HFF-Myc (cell line): ENCODE measurements around the gene FBXW4.

ENCODE experiments used
- DNase-seq: peaks from one replicate; pipeline ENCODE4 v3.0.0-alpha.2; 2011; ENCODE audit warnings: low read depth; ENCODE audit errors: extremely low read depth
- H3K4me3 ChIP-seq: replicated peaks from 2 replicates; pipeline ENCODE4 v1.5.1; 2011; ENCODE audit warnings: low read depth, mild to moderate bottlenecking, control low read depth, low read length
- CTCF ChIP-seq: IDR thresholded peaks from 2 replicates; pipeline ENCODE4 v1.5.1; 2012; ENCODE audit warnings: mild to moderate bottlenecking, low read depth, low read length, control low read depth; ENCODE audit errors: missing control alignments

The FBXW4 gene

GRCh38 chr10:101616415-101617101 is 78.4 kb downstream of the FBXW4 start:
- no peak for DNase-seq
- TF ChIP-seq CTCF: no peak
- H3K4me3 ChIP-seq: no peak overlapping the region

DNA sequence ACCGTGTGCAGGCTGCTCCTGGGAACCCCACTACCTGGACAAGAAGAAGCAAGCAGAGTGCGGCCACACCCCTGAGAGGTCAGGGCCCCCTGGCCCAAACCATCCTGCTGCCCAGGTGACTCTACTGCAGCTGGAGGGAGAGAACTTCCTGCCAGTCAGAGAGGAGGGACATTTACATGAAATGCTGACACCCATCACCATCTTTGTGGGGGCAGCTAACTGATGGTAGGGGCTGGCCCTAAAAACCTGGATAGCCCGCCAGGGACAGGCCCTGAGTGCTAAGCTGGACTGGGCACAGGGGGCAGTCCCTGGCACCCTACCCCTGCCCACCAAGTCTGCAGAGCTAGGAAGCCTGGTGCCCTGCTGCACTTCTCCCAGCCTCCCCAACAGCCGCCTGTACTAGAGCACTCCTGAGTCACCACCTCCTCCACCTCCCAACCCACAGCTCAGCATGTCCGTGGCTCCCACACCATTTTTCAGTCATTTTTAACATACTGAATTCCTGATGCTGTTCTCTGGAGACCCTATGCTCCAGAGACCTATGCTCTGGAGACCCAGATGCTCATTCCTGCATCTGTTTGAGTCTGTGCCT is 79.3 kb downstream of the FBXW4 start:
- no peak for DNase-seq
- no peak for TF ChIP-seq CTCF
- H3K4me3 ChIP-seq: no peak overlapping the region

GRCh38 chr10:101614663-101615524 is 80.1 kb downstream of the FBXW4 start:
- no peak overlapping the region for H3K4me3 ChIP-seq
- no peak for DNase-seq
- no peak for TF ChIP-seq CTCF

- no peak overlapping the region for H3K4me3 ChIP-seq
- no peak for DNase-seq
- no peak for TF ChIP-seq CTCF
Measured at GRCh38 chr10:101613646-101614045, 81.3 kb downstream of the FBXW4 start.

DNA sequence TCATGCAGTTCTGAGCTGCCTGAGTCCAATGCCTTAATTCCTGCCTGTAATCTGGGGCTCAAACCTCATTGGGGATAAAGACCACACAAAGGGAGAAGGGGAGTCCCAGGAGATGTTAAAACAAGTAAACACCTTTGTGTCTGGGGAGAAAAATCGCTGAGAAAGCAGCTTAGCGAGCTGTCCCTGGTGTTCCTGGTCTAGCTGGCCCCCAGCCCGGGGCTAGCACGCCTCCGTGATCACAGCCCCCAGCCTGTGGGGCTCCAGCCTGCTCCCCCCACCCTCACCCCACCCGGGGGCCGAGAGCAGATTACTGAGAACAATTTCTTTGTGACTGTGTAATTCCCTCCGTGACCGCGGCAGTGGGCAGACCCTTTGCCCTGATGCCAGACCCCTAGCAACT is 82.1 kb downstream of the FBXW4 start:
- no peak overlapping the region for H3K4me3 ChIP-seq
- no peak for TF ChIP-seq CTCF
- DNase-seq: no peak

DNA sequence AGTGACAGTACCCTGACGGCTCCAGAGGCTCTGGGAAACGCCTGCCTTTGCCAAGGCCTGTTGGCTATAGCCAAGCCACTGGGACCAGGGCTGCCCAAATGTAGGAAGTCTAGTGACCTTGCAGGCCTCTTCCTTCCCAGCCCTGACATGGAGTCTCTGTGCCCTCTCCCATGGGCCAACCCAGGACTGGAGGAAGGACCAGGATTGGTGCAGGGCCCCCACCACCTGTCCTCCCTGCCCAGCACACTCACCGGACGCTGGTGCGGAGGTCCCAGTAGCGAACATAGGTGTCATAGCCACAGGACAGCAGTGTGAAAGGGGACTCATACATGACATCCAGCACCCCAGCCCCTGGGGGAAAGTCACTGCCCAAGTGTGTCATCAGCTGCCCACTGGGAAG is 82.9 kb downstream of the FBXW4 start:
- H3K4me3 ChIP-seq: no peak overlapping the region
- no peak for DNase-seq
- TF ChIP-seq CTCF: no peak
